OCI-LY1 (cell line): ENCODE results near the gene SLC12A3.
A peak's percentile ranks its signal among the peaks of the same experiment; 100 is the strongest.
"Not testable (repeated sequence)": the region's sequence is repeated elsewhere in the genome, so short reads cannot be mapped to it uniquely, and the experiment has no call there.

Experiments
- H2AFZ ChIP-seq: fragments of 200-600 bp; sonication (generic), shearing (Covaris generic); 2 replicates; pipeline ENCODE4 v1.6.0; 2014; ENCODE audit warnings: antibody characterized with exemption, mild to moderate bottlenecking, low read length
- H3F3A ChIP-seq: fragments of 200-600 bp; sonication (generic), shearing (Covaris generic); 2 replicates; pipeline ENCODE4 v1.6.0; 2014; ENCODE audit warnings: mild to moderate bottlenecking, antibody characterized with exemption, low read length, moderate library complexity; ENCODE audit not compliant: insufficient read depth
- H3K27ac ChIP-seq: fragments of 200-600 bp; sonication (generic); 2 replicates; pipeline ENCODE4 v1.5.1; 2014; ENCODE audit warnings: low read length, mixed run types, mild to moderate bottlenecking, low read depth; ENCODE audit not compliant: poor library complexity, severe bottlenecking
- H3K27me3 ChIP-seq: fragments of 200-600 bp; sonication (generic); 2 replicates; pipeline ENCODE4 v1.6.0; 2014; ENCODE audit warnings: antibody characterized with exemption, mild to moderate bottlenecking, low read length, moderate library complexity; ENCODE audit not compliant: insufficient read depth
- H3K36me3 ChIP-seq: fragments of 200-600 bp; sonication (generic); 2 replicates; pipeline ENCODE4 v1.6.1; 2014; ENCODE audit warnings: mild to moderate bottlenecking, antibody characterized with exemption, low read length, moderate library complexity, mixed read lengths; ENCODE audit not compliant: insufficient read depth
- H3K4me1 ChIP-seq: fragments of 200-600 bp; sonication (generic); 2 replicates; pipeline ENCODE4 v1.5.1; 2014; ENCODE audit warnings: mild to moderate bottlenecking, low read length, moderate library complexity; ENCODE audit not compliant: insufficient read depth, severe bottlenecking
- H3K4me2 ChIP-seq: fragments of 200-600 bp; sonication (generic), shearing (Covaris generic); 2 replicates; pipeline ENCODE4 v1.6.1; 2014; ENCODE audit warnings: low read length
- H3K4me3 ChIP-seq: fragments of 200-600 bp; sonication (generic); 2 replicates; pipeline ENCODE4 v1.5.1; 2014; ENCODE audit warnings: low read length, low read depth, mild to moderate bottlenecking, mixed read lengths; ENCODE audit not compliant: poor library complexity, severe bottlenecking
- H3K79me2 ChIP-seq: fragments of 200-600 bp; shearing (Covaris generic); 2 replicates; pipeline ENCODE4 v1.6.1; 2016; ENCODE audit warnings: mixed run types, low read length, mixed read lengths; ENCODE audit not compliant: insufficient read depth
- H3K9ac ChIP-seq: fragments of 200-600 bp; sonication (generic), shearing (Covaris generic); 2 replicates; pipeline ENCODE4 v1.6.1; 2014; ENCODE audit warnings: mild to moderate bottlenecking, low read length, mixed read lengths
- H3K9me2 ChIP-seq: fragments of 200-600 bp; sonication (generic), shearing (Covaris generic); 2 replicates; pipeline ENCODE4 v1.6.1; 2014; ENCODE audit warnings: low read depth, mild to moderate bottlenecking, low read length, mixed read lengths
- H3K9me3 ChIP-seq: fragments of 200-600 bp; shearing (Covaris generic); 2 replicates; pipeline ENCODE4 v1.6.1; 2014; ENCODE audit warnings: low read length, mixed read lengths
- H4K20me1 ChIP-seq: fragments of 200-600 bp; sonication (generic), shearing (Covaris generic); 2 replicates; pipeline ENCODE4 v1.6.0; 2016; ENCODE audit warnings: mild to moderate bottlenecking, low read length; ENCODE audit not compliant: insufficient read depth
- CTCF ChIP-seq: fragments of 200-600 bp; sonication (generic), shearing (Covaris generic); IDR thresholded peaks from 2 replicates; pipeline ENCODE4 v1.5.1; 2017; ENCODE audit warnings: mild to moderate bottlenecking, antibody characterized with exemption, low read length, moderate library complexity, mixed read lengths
- EZH2 ChIP-seq: fragments of 200-600 bp; sonication (generic), shearing (Covaris generic); IDR thresholded peaks from 2 replicates; pipeline ENCODE4 v1.8.0; 2017; ENCODE audit warnings: borderline replicate concordance, mixed run types, mild to moderate bottlenecking, antibody characterized with exemption, low read length, moderate library complexity, mixed read lengths

SLC12A3 gene

GRCh38 chr16:56933828-56934598, 69.0 kb downstream of the SLC12A3 start:
- H3K79me2 ChIP-seq, result peaks cover 35% of the 10 kb centered on the region

GRCh38 chr16:56934599-56935145, 69.7 kb downstream of the SLC12A3 start:
- not testable (repeated sequence) for H3K27me3 ChIP-seq, H2AFZ ChIP-seq, H4K20me1 ChIP-seq, H3F3A ChIP-seq, H3K9me2 ChIP-seq, H3K9me3 ChIP-seq
- Histone ChIP-seq H3K4me3 (peak overlapping the region; percentile 99), H3K79me2 (peaks cover 35% of the 10 kb centered on the region), H3K9ac (peak overlapping the region; percentile 93), H3K4me2 (peak overlapping the region; percentile 97), H3K27ac (peak overlapping the region; percentile 98), H3K36me3 (peaks cover 70% of the 10 kb centered on the region), H3K4me1 (peaks cover 82% of the 10 kb centered on the region)

More at GRCh38 chr16:56933828-56934598, 69.0 kb downstream of the SLC12A3 start:
- peak overlapping the region; percentile 97 for H3K4me2 ChIP-seq
- peak overlapping the region; percentile 98 for H3K27ac ChIP-seq
- peaks cover 78% of the 10 kb centered on the region for H3K4me1 ChIP-seq
- H3K9me2 ChIP-seq, result no peaks in the 10 kb centered on the region
- no peak overlapping the region for H2AFZ ChIP-seq
- peaks cover 64% of the 10 kb centered on the region for H3K36me3 ChIP-seq
- H4K20me1 ChIP-seq, result no peaks in the 10 kb centered on the region
- H3K4me3 ChIP-seq, result peak overlapping the region; percentile 99
- no peaks in the 10 kb centered on the region for H3K27me3 ChIP-seq
- no peaks in the 10 kb centered on the region for H3K9me3 ChIP-seq
- peak overlapping the region; percentile 93 for H3K9ac ChIP-seq
- TF ChIP-seq EZH2, result no peak
- TF ChIP-seq CTCF, result no peak
- H3F3A ChIP-seq, result no peaks in the 10 kb centered on the region

GRCh38 chr16:56935201-56935600, 70.2 kb downstream of the SLC12A3 start:
- Histone ChIP-seq H4K20me1 (no peaks in the 10 kb centered on the region), H3K4me1 (peaks cover 82% of the 10 kb centered on the region), H3K9ac (peak overlapping the region; percentile 48), H3K4me3 (peak overlapping the region; percentile 99), H3K9me3 (no peaks in the 10 kb centered on the region), H3K9me2 (no peaks in the 10 kb centered on the region), H3K4me2 (peak overlapping the region; percentile 97), H3F3A (no peaks in the 10 kb centered on the region), H3K36me3 (peaks cover 76% of the 10 kb centered on the region), H3K27ac (peak overlapping the region; percentile 46), H2AFZ (no peak overlapping the region), H3K27me3 (no peaks in the 10 kb centered on the region), H3K79me2 (peaks cover 35% of the 10 kb centered on the region)
- TF ChIP-seq EZH2 (no peak), CTCF (no peak)

GRCh38 chr16:56936491-56936890, 71.5 kb downstream of the SLC12A3 start:
- Histone ChIP-seq H3K36me3 (peaks cover 88% of the 10 kb centered on the region), H3K9me3 (no peaks in the 10 kb centered on the region), H3K4me2 (peak overlapping the region; percentile 97; the same call in 1 of the 2 replicates), H3K4me3 (no peak overlapping the region), H3K79me2 (peaks cover 35% of the 10 kb centered on the region), H3F3A (no peaks in the 10 kb centered on the region), H3K9ac (no peak overlapping the region), H3K27me3 (no peaks in the 10 kb centered on the region), H2AFZ (no peak overlapping the region), H3K9me2 (no peaks in the 10 kb centered on the region), H4K20me1 (no peaks in the 10 kb centered on the region), H3K27ac (no peak overlapping the region), H3K4me1 (peaks cover 81% of the 10 kb centered on the region)
- TF ChIP-seq CTCF, result no peak
- no peak for TF ChIP-seq EZH2
